AG04449 (cell line): ENCODE measurements around the gene HOXC11.

ENCODE experiments used
- CTCF ChIA-PET: fragments of 350-600 bp; formaldehyde crosslinking; extraction: SDS; loops from one replicate; lab custom pipeline; 2021; ENCODE audit warnings: antibody characterized with exemption; lab: Yijun Ruan, JAX
- POLR2A ChIA-PET: fragments of 400-600, 350-600 bp; formaldehyde crosslinking; extraction: SDS; loops from one replicate; lab custom pipeline; 2020; ENCODE audit warnings: antibody characterized with exemption, inconsistent platforms; lab: Yijun Ruan, JAX
- DNase-seq: peaks from one replicate; pipeline ENCODE4 v3.0.0-alpha.2; 2010; ENCODE audit warnings: low read depth, low spot score
- H3K4me3 ChIP-seq: 2 replicates; pipeline ENCODE4 v1.5.1; 2011; ENCODE audit warnings: low read depth, mild to moderate bottlenecking, control low read depth, low read length
- TF ChIP-seq, protein P1 (sequence below): IDR thresholded peaks from one replicate; pipeline ENCODE4 v1.5.1; 2011; ENCODE audit warnings: mild to moderate bottlenecking, moderate library complexity, low read length, control low read depth, inconsistent platforms; ENCODE audit not compliant: insufficient read depth; ENCODE audit errors: missing control alignments

Gene HOXC11

DNA sequence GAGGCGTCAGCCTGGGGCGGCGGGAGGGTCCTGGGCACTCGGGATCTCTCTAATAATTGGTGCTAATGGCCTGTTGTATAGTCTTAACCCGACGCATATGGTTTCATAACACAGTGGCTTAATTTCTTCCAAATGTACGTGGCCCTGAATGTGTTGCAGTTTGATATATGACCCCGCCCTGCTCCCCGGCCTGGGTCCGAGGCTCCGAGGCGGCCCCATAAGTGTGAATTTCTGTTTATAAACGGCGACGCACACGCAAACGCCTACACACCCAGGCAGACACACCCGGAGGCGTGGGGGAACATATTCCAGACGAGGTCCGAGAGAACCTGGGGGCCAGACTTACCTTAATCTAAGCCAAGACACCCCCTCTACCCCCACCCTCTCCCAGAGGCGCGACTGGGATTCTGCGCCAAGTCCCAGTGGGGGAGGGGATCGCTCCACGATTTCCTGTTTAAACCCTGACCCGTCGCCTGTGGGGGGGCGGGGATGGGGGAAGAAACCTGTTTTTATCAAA, 45.6 kb downstream of the HOXC11 start:
- TF ChIP-seq, protein P1, sequence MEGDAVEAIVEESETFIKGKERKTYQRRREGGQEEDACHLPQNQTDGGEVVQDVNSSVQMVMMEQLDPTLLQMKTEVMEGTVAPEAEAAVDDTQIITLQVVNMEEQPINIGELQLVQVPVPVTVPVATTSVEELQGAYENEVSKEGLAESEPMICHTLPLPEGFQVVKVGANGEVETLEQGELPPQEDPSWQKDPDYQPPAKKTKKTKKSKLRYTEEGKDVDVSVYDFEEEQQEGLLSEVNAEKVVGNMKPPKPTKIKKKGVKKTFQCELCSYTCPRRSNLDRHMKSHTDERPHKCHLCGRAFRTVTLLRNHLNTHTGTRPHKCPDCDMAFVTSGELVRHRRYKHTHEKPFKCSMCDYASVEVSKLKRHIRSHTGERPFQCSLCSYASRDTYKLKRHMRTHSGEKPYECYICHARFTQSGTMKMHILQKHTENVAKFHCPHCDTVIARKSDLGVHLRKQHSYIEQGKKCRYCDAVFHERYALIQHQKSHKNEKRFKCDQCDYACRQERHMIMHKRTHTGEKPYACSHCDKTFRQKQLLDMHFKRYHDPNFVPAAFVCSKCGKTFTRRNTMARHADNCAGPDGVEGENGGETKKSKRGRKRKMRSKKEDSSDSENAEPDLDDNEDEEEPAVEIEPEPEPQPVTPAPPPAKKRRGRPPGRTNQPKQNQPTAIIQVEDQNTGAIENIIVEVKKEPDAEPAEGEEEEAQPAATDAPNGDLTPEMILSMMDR = no peak
- POLR2A ChIA-PET = interaction anchor here (0.6 kb wide), 1 partner anchor 23 kb away, joined by 3 read pairs; no protein-coding TSS in a partner anchor
- CTCF ChIA-PET = interaction anchor here (21.3 to 23.4 kb wide), 2 partner anchors 11 to 179 kb away, joined by 385 to 908 read pairs; partner anchors contain the start of genes HOXC5, HOXC6 and SMUG1
- H3K4me3 ChIP-seq = peak overlapping the region; percentile 88
- DNase-seq = no peak

DNA sequence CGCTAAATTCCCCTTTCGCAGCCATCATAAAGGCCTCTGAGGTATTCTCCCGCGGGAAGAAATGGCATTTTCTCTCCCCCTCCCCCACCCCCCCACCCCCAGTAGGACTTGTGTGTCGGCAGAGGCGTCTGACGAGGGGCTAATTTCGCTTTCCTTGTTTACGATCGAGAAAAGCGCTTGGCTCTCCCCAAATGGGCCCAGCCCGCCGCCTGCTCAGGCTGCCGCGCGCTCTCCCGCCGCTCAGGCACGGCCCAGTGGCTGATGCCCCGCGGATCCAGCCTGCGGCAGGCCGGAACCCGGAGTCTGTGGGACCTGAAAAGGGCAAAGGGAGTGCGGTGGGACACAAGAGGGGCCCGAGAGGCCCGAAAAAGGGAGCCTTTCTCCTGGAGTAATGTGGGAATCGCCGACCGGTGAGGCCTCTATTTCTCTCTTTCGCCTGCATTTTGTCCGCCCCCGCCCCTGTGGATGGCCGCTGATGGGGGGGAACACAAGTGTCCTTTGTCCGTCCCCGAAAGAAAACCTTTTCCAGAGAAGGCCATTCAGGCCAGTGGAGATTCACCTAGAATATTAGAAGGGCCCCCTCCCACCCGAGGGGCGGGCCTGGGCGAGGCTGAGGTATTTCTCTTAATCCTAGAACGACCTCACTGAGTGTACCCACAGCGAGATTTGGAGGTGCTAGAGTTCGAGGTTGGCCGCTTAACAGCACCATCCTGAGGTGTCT, 46.3 kb downstream of the HOXC11 start:
- no peak for DNase-seq
- CTCF ChIA-PET = interaction anchor here (5.8 to 23.4 kb wide), 2 partner anchors 13 to 179 kb away, joined by 55 to 908 read pairs; partner anchors contain the start of genes HOXC5 and SMUG1
- TF ChIP-seq, protein P1 = no peak
- H3K4me3 ChIP-seq = peak overlapping the region; percentile 88
- POLR2A ChIA-PET = no interaction called here

DNA sequence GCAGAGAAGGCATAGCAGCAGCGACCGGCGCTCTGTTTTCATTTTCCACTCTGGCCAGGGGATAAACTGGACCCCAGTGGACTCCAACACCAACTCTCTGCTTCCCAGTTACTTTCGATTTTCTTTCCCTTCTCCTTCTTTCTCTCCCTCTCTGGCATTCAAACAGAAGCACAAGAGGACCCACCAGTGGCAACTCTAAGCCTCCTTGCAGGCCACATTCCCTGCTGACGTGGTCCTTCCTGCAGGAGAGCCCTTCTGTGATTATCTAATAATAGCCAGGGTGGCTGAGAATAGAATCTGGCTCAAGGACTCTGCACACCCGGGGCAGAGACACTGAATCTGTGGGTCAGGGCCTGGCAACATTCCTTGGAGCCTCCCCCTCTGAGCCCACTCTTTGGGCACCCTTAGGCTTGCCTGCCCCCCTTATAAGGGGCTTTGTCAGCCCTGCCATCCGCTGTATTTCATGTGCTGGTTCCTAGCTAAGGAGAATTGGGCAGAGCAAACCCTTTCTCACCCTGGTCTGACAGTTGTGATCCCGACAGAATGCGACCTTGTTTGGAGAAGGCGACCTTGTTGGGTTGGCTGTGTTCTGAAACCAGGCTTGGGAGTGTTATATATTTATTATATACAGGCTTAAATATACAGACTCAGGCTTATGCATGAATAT, 47.1 kb downstream of the HOXC11 start:
- no peak for DNase-seq
- CTCF ChIA-PET = interaction anchor here (5.8 to 23.4 kb wide), 3 partner anchors 12 to 178 kb away, joined by 55 to 908 read pairs (median 385); partner anchors contain the start of genes HOXC5, HOXC8, HOXC9 and SMUG1
- peak overlapping the region; percentile 88 for H3K4me3 ChIP-seq
- POLR2A ChIA-PET = interaction anchor here (1.8 kb wide), 1 partner anchor 11 kb away, joined by 7 read pairs; the partner anchor contains the start of gene HOXC8
- TF ChIP-seq, protein P1 = no peak

DNA sequence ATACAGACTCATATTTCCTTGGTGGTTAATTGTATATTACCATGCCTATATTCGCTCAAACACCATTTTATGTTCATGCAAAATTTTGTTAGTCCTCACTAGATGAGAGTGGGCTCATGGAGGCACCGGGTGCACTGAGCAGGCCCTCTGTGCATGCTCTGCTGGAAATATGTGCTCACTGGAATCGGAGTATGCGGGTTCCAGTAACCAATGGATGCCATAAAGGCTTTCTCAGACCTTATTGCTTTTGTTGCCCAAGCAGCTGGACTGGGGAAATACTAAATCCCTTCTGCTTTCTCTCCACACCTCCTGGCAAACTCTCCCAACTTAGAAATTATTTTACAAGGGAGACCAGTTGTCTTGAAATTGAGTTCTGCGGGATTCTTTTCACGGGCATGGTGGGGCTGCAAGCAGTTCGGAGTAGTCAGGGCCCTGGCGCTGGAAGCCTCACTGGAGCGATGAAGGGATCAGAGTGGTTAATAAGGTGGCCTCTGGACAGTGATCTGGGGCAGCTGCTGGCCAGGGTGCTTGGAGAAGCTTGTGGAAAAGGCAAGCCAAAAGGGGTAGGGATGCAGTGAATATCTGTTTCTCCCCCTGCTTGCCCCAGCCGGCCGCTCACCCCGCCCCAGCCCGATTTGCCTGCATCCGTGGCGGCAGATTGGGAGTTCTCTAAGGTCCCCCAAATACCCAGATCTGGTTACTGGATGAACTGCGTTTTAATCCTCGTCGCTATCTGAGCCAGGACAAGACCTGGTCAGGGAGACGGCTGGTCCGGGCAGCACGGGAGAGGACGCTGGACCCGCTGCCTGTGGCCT, 47.9 kb downstream of the HOXC11 start:
- peak overlapping the region; percentile 88 for H3K4me3 ChIP-seq
- no peak for DNase-seq
- ChIA-PET CTCF (interaction anchor here (1.0 to 23.4 kb wide), 6 partner anchors 11 to 194 kb away, joined by 3 to 908 read pairs (median 50); partner anchors contain the start of genes HOXC5, HOXC8, HOXC9 and SMUG1), POLR2A (interaction anchor here (1.8 kb wide), 1 partner anchor 12 kb away, joined by 7 read pairs; the partner anchor contains the start of gene HOXC8)
- TF ChIP-seq, protein P1 = no peak

DNA sequence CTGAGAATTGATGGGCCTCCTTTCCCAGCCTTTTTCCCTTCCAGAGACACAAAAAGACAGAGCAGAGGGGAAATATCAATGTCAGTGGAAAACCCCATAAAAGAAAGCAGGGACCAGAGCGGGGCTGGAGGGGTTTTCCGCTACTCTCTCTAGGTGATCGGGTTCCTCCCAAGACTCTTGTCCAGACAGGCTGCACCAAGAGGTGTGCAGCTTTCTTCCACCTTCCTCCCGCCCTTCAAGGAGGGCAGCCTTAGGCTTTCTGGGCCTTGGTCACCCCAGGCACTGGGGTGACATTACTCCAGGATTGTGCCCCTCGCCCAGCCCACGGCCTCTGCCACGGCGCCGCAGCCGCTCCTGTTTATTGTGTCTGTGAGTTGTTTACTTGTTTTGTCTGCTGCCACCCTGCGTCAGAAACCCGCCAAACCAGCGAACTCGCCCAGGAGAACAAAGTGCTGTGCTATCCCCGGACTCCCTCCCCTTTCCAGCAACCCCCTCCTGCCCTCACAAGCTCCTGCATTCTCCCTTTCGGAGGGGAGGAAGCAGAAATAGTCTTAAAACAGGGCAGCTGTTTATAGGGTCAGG, 48.6 kb downstream of the HOXC11 start:
- TF ChIP-seq, protein P1 = peak; percentile 25
- DNase-seq = no peak
- peak overlapping the region; percentile 88 for H3K4me3 ChIP-seq
- POLR2A ChIA-PET = interaction anchor here (0.8 to 1.8 kb wide), 2 partner anchors 13 kb away, joined by 5 to 7 read pairs; partner anchors contain the start of gene HOXC8
- CTCF ChIA-PET = interaction anchor here (1.0 to 23.4 kb wide), 7 partner anchors 11 to 193 kb away, joined by 3 to 908 read pairs (median 44); partner anchors contain the start of genes HOXC5, HOXC8, HOXC9 and SMUG1
